GM12892 (cell line): ENCODE measurements around the gene NABP2.

ENCODE experiments used
- POLR2A ChIP-seq: IDR thresholded peaks from 2 replicates; pipeline ENCODE4 v1.6.1; 2011; ENCODE audit warnings: low read depth, low read length, control low read depth
- TAF1 ChIP-seq: IDR thresholded peaks from 2 replicates; pipeline ENCODE4 v1.6.1; 2011; ENCODE audit warnings: low read depth, mild to moderate bottlenecking, control low read depth, low read length, borderline replicate concordance

GRCh38 chr12:56189099-56189917, 34.8 kb upstream of the NABP2 start, which contains the start of gene SMARCC2:
- peak; percentile 45; the same call in 1 of the 2 replicates for TF ChIP-seq POLR2A
- no peak for TF ChIP-seq TAF1
